ENCODE results near the gene TIGAR. TPM values are rescaled to one million over a fixed set of nuclear protein-coding genes. Genes with fewer than 3 reads are reported as not detected.
A peak's percentile ranks its signal among the peaks of the same experiment; 100 is the strongest.

Gene TIGAR
- total RNA-seq, 1 donor from 2014 or later = 14.0 TPM

- no peak for DNase-seq (ENCODE audit: low read depth in 2 of 2)
Observed at GRCh38 chr12:4378772-4379171, 57.8 kb downstream of the TIGAR start.

GRCh38 chr12:4379405-4379804 lies 58.4 kb downstream of the TIGAR start, which contains the start of gene FGF23:
TSS of gene FGF23 (minus strand) at chr12:4379712. CDS start at chr12:4379582, 130 bp downstream.
- DNase-seq (ENCODE audit: low read depth in 2 of 2) = peak in 1 of 2 donors; percentile 50

- DNase-seq (ENCODE audit: low read depth in 2 of 2) = no peak
Observed at GRCh38 chr12:4380332-4380731, 59.3 kb downstream of the TIGAR start.

- no peak for DNase-seq (ENCODE audit: low read depth in 2 of 2)
Observed at GRCh38 chr12:4383304-4383865, 62.4 kb downstream of the TIGAR start.

GRCh38 chr12:4386801-4387200 lies 65.8 kb downstream of the TIGAR start:
- no peak for DNase-seq (ENCODE audit: low read depth in 2 of 2)

- no peak for DNase-seq (ENCODE audit: low read depth in 2 of 2)
Observed at GRCh38 chr12:4387607-4388006, 66.6 kb downstream of the TIGAR start.

- DNase-seq (ENCODE audit: low read depth in 2 of 2) = no peak
Observed at GRCh38 chr12:4388032-4388431, 67.0 kb downstream of the TIGAR start.

GRCh38 chr12:4388662-4389061 lies 67.6 kb downstream of the TIGAR start:
- no peak for DNase-seq (ENCODE audit: low read depth in 2 of 2)

- peak; percentile 57 for DNase-seq (ENCODE audit: low read depth in 2 of 2)
Observed at GRCh38 chr12:4392223-4392742, 71.3 kb downstream of the TIGAR start.

GRCh38 chr12:4393211-4393610 lies 72.2 kb downstream of the TIGAR start:
- DNase-seq (ENCODE audit: low read depth in 2 of 2) = no peak

GRCh38 chr12:4395818-4396217 lies 74.8 kb downstream of the TIGAR start:
- no peak for DNase-seq (ENCODE audit: low read depth in 2 of 2)

- DNase-seq (ENCODE audit: low read depth in 2 of 2) = no peak
Observed at GRCh38 chr12:4401117-4401516, 80.1 kb downstream of the TIGAR start.

GRCh38 chr12:4402996-4403395 lies 82.0 kb downstream of the TIGAR start:
- DNase-seq (ENCODE audit: low read depth in 2 of 2) = no peak

Other genes starting within 250 kb of the TIGAR start
- 90.6 and 187 TPM in 2 replicates for gene CCND2, start 47.5 kb upstream of the TIGAR start, total RNA-seq
- gene FGF23, start 58.5 kb downstream of the TIGAR start, total RNA-seq = under 0.01 TPM in 1 of 2 replicates, not detected in the other
- not detected in 2 replicates for gene FGF6, start 124.6 kb downstream of the TIGAR start, total RNA-seq
- gene RAD51AP1, start 217.7 kb downstream of the TIGAR start, total RNA-seq = 6.3 and 14.1 TPM in 2 replicates
- gene DYRK4, start 241.0 kb downstream of the TIGAR start, total RNA-seq = 23.6 and 46.8 TPM in 2 replicates

All from dermis microvascular lymphatic vessel endothelial cell (primary cell).